NB4 (cell line): ENCODE data around the gene TSHZ2.

Experiments used
- MYC ChIP-seq: IDR thresholded peaks from 2 replicates; pipeline ENCODE4 v1.6.1; 2011; ENCODE audit warnings: low read depth, low read length
- TF ChIP-seq, protein P1 (sequence below): IDR thresholded peaks from one replicate; pipeline ENCODE4 v1.5.1; 2012; ENCODE audit warnings: low read depth, low read length
- TF ChIP-seq, protein P2 (sequence below): IDR thresholded peaks from 2 replicates; pipeline ENCODE4 v1.6.1; 2011; ENCODE audit warnings: low read depth, low read length

DNA sequence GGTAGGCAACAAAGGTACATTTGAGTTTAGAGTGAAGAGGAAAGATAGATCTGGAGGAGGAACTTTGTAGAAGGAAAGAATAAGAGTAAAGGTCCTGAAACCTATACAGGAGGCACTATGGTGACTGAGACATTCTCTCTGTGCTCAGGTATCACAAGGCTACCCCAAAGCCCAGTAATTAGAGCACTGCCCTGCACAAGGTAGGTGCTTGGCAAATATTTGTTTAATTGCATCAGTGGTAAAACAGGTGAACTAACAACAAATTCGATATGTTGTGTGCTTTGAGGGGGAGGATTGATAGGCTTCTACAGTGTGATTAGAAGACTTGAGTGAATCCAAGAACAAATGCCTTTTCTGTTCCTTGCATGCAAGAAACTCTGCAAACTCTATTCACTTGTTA lies 6.8 kb upstream of the TSHZ2 start:
- TF ChIP-seq, protein P1, sequence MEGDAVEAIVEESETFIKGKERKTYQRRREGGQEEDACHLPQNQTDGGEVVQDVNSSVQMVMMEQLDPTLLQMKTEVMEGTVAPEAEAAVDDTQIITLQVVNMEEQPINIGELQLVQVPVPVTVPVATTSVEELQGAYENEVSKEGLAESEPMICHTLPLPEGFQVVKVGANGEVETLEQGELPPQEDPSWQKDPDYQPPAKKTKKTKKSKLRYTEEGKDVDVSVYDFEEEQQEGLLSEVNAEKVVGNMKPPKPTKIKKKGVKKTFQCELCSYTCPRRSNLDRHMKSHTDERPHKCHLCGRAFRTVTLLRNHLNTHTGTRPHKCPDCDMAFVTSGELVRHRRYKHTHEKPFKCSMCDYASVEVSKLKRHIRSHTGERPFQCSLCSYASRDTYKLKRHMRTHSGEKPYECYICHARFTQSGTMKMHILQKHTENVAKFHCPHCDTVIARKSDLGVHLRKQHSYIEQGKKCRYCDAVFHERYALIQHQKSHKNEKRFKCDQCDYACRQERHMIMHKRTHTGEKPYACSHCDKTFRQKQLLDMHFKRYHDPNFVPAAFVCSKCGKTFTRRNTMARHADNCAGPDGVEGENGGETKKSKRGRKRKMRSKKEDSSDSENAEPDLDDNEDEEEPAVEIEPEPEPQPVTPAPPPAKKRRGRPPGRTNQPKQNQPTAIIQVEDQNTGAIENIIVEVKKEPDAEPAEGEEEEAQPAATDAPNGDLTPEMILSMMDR = no peak
- no peak for TF ChIP-seq MYC
- TF ChIP-seq, protein P2, sequence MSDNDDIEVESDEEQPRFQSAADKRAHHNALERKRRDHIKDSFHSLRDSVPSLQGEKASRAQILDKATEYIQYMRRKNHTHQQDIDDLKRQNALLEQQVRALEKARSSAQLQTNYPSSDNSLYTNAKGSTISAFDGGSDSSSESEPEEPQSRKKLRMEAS = no peak
